Stomach (tissue), 9 donors: ENCODE data around the gene ALK. TPM values are rescaled to one million over a fixed set of nuclear protein-coding genes. Genes with fewer than 3 reads are reported as not detected.

Source experiments
- DNase-seq, 2 donors: peaks; one replicate each; pipeline versions ENCODE4 v3.0.0 to v3.0.0-alpha.2; 2013 to 2019
- H3K27ac ChIP-seq, 5 donors: fragments of 200-600 bp in 4 of 5; sonication (generic) in 4 of 5; one replicate each; pipeline ENCODE4 v1.5.1; 2013 to 2019; ENCODE audit warnings: mild to moderate bottlenecking in 1 of 5, moderate library complexity in 1 of 5
- H3K27me3 ChIP-seq, 3 donors: fragments of 200-600 bp; sonication (generic); one replicate each; pipeline ENCODE4 v1.5.1; 2017 to 2019; ENCODE audit warnings: mixed run types in 1 of 3
- H3K36me3 ChIP-seq, 4 donors: fragments of 200-600 bp; sonication (generic); 1 replicate in 3 of 4; 2 replicates in 1 of 4; pipeline ENCODE4 v1.5.1; 2016 to 2019
- H3K4me1 ChIP-seq, 4 donors: fragments of 200-600 bp; sonication (generic); one replicate each; pipeline ENCODE4 v1.5.1; 2016 to 2019
- H3K4me3 ChIP-seq, 4 donors: fragments of 200-600 bp; sonication (generic) in 3 of 4; one replicate each; pipeline ENCODE4 v1.5.1; 2016 to 2019; ENCODE audit warnings: mild to moderate bottlenecking in 1 of 4
- H3K9me3 ChIP-seq, 4 donors: fragments of 200-600 bp; sonication (generic); one replicate each; pipeline ENCODE4 v1.5.1; 2016 to 2019
- EP300 ChIP-seq: sonication (generic); formaldehyde crosslinking; IDR thresholded peaks from one replicate; pipeline ENCODE4 v1.6.1; 2017; ENCODE audit warnings: antibody characterized with exemption
- POLR2A ChIP-seq, 4 donors: fragments of 450-650 bp; IDR thresholded peaks; one replicate each; pipeline ENCODE4 v1.6.1; 2016; ENCODE audit warnings: antibody characterized with exemption in 4 of 4, control low read depth in 2 of 4, mild to moderate bottlenecking in 1 of 4, moderate library complexity in 1 of 4
- POLR2AphosphoS5 ChIP-seq, 3 donors: sonication (generic); formaldehyde crosslinking; IDR thresholded peaks; one replicate each; pipeline ENCODE4 v1.6.1; 2016; ENCODE audit warnings: antibody characterized with exemption in 3 of 3
- WGBS, 5 donors: extraction: QIAGEN DNeasy Blood & Tissue Kit in 3 of 5; methylation state at CpG; one replicate each; pipeline versions ENCODE4 v1.1.5 to v1.1.7; 2013 to 2018; 5-methylcytosine and 5-hydroxymethylcytosine counted together
- intact Hi-C: fragments of 100-400 bp; cut with DNase I; formaldehyde crosslinking; loops from one replicate; pipeline ENCODE4 v1.15.1; 2023; ENCODE audit warnings: low total_unique reads
- polyA plus RNA-seq, 3 donors: library from polyadenylated mRNA; stranded (reverse); fragments of 200-250 nt; gene quantifications; one replicate each; pipeline ENCODE4 v1.2.3, GENCODE V29; 2013
- total RNA-seq, 5 donors: library from RNA; depleted of rRNA; stranded (reverse); fragments of >200 nt; gene quantifications; one replicate each; pipeline versions ENCODE4 v1.1.0 to v1.2.3, GENCODE V29; 2014 to 2016
- TF ChIP-seq, protein P1 (sequence below), 7 experiments: fragments of 450-650 bp in 4 of 7; fragments of 200-600 bp in 3 of 7; sonication (generic) in 3 of 7; IDR thresholded peaks; one replicate each; pipeline ENCODE4 v1.5.1; 2016 to 2019; ENCODE audit warnings: antibody characterized with exemption in 7 of 7, control low read depth in 2 of 7, mild to moderate bottlenecking in 1 of 7
- donor health status: healthy with polysubstance abuse.
- donor health status: Bipolar disorder and iron deficiency.
- donor health status: healthy.

ALK gene
- total and polyA plus RNA-seq, 8 donors: 0.13 to 0.92 TPM; not detected in 6

DNA sequence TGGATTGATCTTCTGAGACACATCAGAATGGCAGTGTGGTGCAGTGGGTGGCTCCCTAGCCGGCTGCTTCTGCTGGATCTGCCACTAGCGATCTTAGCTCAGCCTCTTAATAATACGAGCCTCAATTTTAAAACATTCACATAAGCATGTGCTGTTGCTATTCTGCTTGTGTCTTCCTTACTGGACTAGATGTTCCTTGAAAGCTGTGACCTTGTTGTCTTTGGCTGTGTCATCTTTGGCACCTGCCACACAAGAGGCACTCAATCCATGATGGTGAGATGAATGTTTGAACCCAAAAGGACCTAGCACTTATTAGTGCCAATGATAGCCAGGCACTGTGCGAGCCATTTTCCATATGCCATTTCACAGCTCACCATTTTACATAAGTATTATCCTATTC is 393.0 kb downstream of the ALK start:
- DNase-seq: no peak
- no peaks in the 10 kb centered on the region for H3K27me3 ChIP-seq
- no peak overlapping the region for H3K4me3 ChIP-seq
- WGBS, 5 donors: 88 to 95% (median 90%) methylated on average over 4 of the region's 4 CpGs
- no peak overlapping the region for H3K27ac ChIP-seq
- H3K4me1 ChIP-seq: peaks cover 0 to 9% (median 2%) of the 10 kb centered on the region in 4 donors
- no peaks in the 10 kb centered on the region for H3K36me3 ChIP-seq
- H3K9me3 ChIP-seq: no peaks in the 10 kb centered on the region
- no peak for TF ChIP-seq POLR2AphosphoS5 (IDR thresholded peaks at IDR 0.05)
- TF ChIP-seq POLR2A (IDR thresholded peaks at IDR 0.05): no peak
- TF ChIP-seq, protein P1, sequence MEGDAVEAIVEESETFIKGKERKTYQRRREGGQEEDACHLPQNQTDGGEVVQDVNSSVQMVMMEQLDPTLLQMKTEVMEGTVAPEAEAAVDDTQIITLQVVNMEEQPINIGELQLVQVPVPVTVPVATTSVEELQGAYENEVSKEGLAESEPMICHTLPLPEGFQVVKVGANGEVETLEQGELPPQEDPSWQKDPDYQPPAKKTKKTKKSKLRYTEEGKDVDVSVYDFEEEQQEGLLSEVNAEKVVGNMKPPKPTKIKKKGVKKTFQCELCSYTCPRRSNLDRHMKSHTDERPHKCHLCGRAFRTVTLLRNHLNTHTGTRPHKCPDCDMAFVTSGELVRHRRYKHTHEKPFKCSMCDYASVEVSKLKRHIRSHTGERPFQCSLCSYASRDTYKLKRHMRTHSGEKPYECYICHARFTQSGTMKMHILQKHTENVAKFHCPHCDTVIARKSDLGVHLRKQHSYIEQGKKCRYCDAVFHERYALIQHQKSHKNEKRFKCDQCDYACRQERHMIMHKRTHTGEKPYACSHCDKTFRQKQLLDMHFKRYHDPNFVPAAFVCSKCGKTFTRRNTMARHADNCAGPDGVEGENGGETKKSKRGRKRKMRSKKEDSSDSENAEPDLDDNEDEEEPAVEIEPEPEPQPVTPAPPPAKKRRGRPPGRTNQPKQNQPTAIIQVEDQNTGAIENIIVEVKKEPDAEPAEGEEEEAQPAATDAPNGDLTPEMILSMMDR (IDR thresholded peaks at IDR 0.05): no peak
- TF ChIP-seq EP300: no peak
- intact Hi-C loops: no loop called here

- no peaks in the 10 kb centered on the region for H3K36me3 ChIP-seq
- H3K4me3 ChIP-seq: no peak overlapping the region
- TF ChIP-seq EP300 (no peak), POLR2A (IDR thresholded peaks at IDR 0.05) (no peak), POLR2AphosphoS5 (IDR thresholded peaks at IDR 0.05) (no peak)
- TF ChIP-seq, protein P1 (IDR thresholded peaks at IDR 0.05): no peak
- no peak for DNase-seq
- WGBS, 5 donors: 73 to 86% (median 81%) methylated on average over 8 of the region's 8 CpGs
- H3K27ac ChIP-seq: no peak overlapping the region
- no peaks in the 10 kb centered on the region for H3K9me3 ChIP-seq
- H3K4me1 ChIP-seq: peaks cover 0 to 9% (median 3%) of the 10 kb centered on the region in 4 donors
- intact Hi-C loops: no loop called here
- no peaks in the 10 kb centered on the region for H3K27me3 ChIP-seq
These were observed 393.4 kb downstream of the ALK start for GRCh38 chr2:29527947-29528346.

GRCh38 chr2:29526587-29527586 is 394.5 kb downstream of the ALK start:
- H3K27me3 ChIP-seq: no peaks in the 10 kb centered on the region
- H3K9me3 ChIP-seq: no peaks in the 10 kb centered on the region
- TF ChIP-seq EP300 (no peak), POLR2AphosphoS5 (IDR thresholded peaks at IDR 0.05) (no peak), POLR2A (IDR thresholded peaks at IDR 0.05) (no peak)
- TF ChIP-seq, protein P1 (IDR thresholded peaks at IDR 0.05): no peak
- H3K4me1 ChIP-seq: peaks cover 0 to 9% (median 4%) of the 10 kb centered on the region in 4 donors
- H3K36me3 ChIP-seq: no peaks in the 10 kb centered on the region
- no peak for DNase-seq
- 80 to 94% (median 87%) methylated on average over 7 of the region's 7 CpGs for WGBS, 5 donors
- intact Hi-C loops: no loop called here
- H3K27ac ChIP-seq: no peak overlapping the region
- H3K4me3 ChIP-seq: no peak overlapping the region

DNA sequence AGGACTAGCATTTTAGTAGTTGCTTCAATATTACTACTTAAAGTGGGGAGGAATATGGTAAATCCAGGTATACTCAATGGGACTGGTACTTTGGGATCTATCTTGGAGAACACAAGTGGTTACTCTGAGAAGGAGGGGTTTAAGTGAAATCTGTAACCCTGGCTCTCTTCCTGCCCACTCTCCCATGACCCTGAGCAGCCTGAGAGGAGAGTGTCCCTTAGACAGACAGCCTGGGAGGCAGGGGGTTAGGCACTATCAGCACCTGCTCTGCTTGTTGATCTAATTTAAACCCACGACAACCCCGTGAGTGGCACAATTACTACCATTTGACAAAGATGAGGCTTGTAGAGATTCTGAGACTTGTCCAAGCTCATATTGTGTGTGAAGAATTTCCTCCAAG is 395.5 kb downstream of the ALK start:
- Histone ChIP-seq H3K27me3 (no peaks in the 10 kb centered on the region), H3K9me3 (no peaks in the 10 kb centered on the region), H3K4me1 (peaks cover 0 to 9% (median 4%) of the 10 kb centered on the region in 4 donors), H3K27ac (no peak overlapping the region), H3K4me3 (no peak overlapping the region), H3K36me3 (no peaks in the 10 kb centered on the region)
- TF ChIP-seq POLR2AphosphoS5 (IDR thresholded peaks at IDR 0.05) (no peak), EP300 (no peak), POLR2A (IDR thresholded peaks at IDR 0.05) (no peak)
- TF ChIP-seq, protein P1 (IDR thresholded peaks at IDR 0.05): no peak
- intact Hi-C loops: no loop called here
- 79 to 91% (median 90%) methylated on average over 2 of the region's 2 CpGs for WGBS, 5 donors
- no peak for DNase-seq
